ENCODE data around the gene CT47C1. TPM values are rescaled to one million over a fixed set of nuclear protein-coding genes. Genes with fewer than 3 reads are reported as not detected.

The CT47C1 gene
- total and polyA plus RNA-seq, 4 donors = not detected

DNA sequence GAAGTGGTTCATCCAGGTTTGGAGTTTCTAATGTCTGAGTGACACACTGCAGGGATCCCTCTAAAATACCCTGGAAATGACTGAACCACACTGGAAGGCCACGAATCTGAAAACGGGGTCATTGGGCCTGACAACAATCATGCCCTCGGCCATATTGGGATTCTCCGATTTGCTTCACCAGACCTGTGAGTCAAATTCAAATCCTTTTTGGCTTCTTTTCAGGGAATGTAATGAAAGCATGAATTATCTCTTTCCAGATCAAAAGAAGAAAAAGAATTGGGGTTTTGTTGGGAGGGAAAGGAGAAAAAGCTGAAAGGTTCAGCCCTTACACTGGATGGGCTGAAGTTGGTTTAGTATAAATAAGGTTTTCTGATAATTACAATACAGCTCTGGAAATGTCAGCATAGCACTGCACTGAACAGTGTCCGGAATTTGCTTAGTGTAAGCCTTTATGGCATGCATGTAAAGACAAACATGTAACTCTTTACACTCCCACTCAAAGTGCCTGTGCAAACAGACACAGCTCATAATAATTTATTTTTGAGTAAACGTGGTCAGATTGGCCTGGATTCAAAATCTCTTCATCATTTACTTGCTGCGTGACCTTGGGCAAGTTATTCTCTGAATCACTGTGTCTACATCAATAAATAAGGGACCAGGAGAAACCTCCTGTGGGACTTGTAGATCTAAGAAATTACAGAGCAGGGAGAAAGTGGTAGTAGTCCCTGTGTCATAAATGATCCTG is 21.4 kb downstream of the CT47C1 start:
- TF ChIP-seq, protein P1, sequence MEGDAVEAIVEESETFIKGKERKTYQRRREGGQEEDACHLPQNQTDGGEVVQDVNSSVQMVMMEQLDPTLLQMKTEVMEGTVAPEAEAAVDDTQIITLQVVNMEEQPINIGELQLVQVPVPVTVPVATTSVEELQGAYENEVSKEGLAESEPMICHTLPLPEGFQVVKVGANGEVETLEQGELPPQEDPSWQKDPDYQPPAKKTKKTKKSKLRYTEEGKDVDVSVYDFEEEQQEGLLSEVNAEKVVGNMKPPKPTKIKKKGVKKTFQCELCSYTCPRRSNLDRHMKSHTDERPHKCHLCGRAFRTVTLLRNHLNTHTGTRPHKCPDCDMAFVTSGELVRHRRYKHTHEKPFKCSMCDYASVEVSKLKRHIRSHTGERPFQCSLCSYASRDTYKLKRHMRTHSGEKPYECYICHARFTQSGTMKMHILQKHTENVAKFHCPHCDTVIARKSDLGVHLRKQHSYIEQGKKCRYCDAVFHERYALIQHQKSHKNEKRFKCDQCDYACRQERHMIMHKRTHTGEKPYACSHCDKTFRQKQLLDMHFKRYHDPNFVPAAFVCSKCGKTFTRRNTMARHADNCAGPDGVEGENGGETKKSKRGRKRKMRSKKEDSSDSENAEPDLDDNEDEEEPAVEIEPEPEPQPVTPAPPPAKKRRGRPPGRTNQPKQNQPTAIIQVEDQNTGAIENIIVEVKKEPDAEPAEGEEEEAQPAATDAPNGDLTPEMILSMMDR (IDR thresholded peaks at IDR 0.05; ENCODE audit: control extremely low read depth, extremely low read depth) = no peak
- Histone ChIP-seq H3K9ac (ENCODE audit: insufficient read depth in 1 of 2, low read length in 2 of 2) (no peak overlapping the region), H3K27ac (ENCODE audit: low read depth in 1 of 2, low read length in 1 of 2) (no peak overlapping the region), H3K4me1 (ENCODE audit: control insufficient read depth in 5 of 5, insufficient read depth in 5 of 5, low read length in 5 of 5) (no peaks in the 10 kb centered on the region), H3K4me3 (no peak overlapping the region), H3K9me3 (ENCODE audit: control insufficient read depth in 4 of 4, insufficient read depth in 3 of 4, low read length in 3 of 4) (peaks cover 0 to 2% (median 0%) of the 10 kb centered on the region in 4 donors), H3K27me3 (ENCODE audit: control insufficient read depth in 3 of 3, insufficient read depth in 3 of 3, low read length in 2 of 3) (peaks cover 0 to 3% (median 0%) of the 10 kb centered on the region in 3 donors), H3K36me3 (ENCODE audit: control insufficient read depth in 4 of 4, insufficient read depth in 4 of 4, low read length in 4 of 4) (no peaks in the 10 kb centered on the region)
- 66 to 85% methylated on average over 7 of the region's 7 CpGs for WGBS, 2 donors
- peak in 2 of 3 donors; percentile 12 to 36 for DNase-seq
- ATAC-seq (ENCODE audit: insufficient read depth, low FRiP score) = no peak

DNA sequence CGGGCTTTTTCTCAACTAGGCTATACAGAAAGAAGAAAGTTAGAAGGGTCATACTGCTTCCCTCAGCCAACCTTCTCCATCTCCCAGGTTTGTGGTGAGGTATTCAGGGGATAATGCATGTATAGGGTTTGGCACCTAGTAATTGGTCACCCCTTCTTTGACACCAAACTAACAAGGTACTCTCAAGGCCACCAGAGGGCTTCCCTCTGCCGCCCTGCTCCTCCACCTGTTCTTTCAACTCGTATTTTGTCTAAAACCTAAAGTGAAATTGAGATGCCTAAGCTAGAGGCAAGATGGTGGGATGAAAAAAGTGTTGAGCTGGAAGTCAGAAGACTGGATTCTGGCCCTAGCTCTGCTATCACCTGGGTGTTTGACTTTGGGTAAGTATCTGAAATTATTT is 22.0 kb downstream of the CT47C1 start:
- H3K9ac ChIP-seq (ENCODE audit: insufficient read depth in 1 of 2, low read length in 2 of 2) = no peak overlapping the region
- no peaks in the 10 kb centered on the region for H3K36me3 ChIP-seq (ENCODE audit: control insufficient read depth in 4 of 4, insufficient read depth in 4 of 4, low read length in 4 of 4)
- H3K4me1 ChIP-seq (ENCODE audit: control insufficient read depth in 5 of 5, insufficient read depth in 5 of 5, low read length in 5 of 5) = no peaks in the 10 kb centered on the region
- TF ChIP-seq, protein P1 (IDR thresholded peaks at IDR 0.05; ENCODE audit: control extremely low read depth, extremely low read depth) = no peak
- H3K4me3 ChIP-seq = no peak overlapping the region
- no peaks in the 10 kb centered on the region for H3K27me3 ChIP-seq (ENCODE audit: control insufficient read depth in 3 of 3, insufficient read depth in 3 of 3, low read length in 2 of 3)
- WGBS, 2 donors = 71 to 94% methylated on average over 3 of the region's 3 CpGs
- DNase-seq = no peak
- ATAC-seq (ENCODE audit: insufficient read depth, low FRiP score) = no peak
- peaks cover 0 to 2% (median 0%) of the 10 kb centered on the region in 4 donors for H3K9me3 ChIP-seq (ENCODE audit: control insufficient read depth in 4 of 4, insufficient read depth in 3 of 4, low read length in 3 of 4)
- H3K27ac ChIP-seq (ENCODE audit: low read depth in 1 of 2, low read length in 1 of 2) = no peak overlapping the region

DNA sequence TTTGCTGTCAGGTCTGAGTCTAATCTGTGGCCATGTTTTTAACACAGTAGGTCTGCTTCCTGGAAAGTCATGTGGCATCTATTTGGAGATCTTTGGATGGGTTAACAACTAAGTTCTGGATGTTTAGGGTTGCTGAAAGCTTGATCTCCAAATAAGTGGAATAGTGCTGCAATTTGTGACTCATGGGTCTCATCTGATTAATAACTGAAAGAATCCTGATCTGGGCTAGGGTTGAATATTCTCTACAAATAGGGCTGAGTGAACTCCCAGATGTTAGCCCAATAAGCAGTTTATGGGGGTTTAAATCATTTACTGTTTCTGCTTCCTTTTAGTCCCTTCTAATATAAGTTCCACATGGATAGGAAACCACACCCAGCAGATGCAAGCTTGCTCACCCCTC is 23.1 kb downstream of the CT47C1 start:
- Histone ChIP-seq H3K9ac (ENCODE audit: insufficient read depth in 1 of 2, low read length in 2 of 2) (no peak overlapping the region), H3K4me3 (no peak overlapping the region), H3K4me1 (ENCODE audit: control insufficient read depth in 5 of 5, insufficient read depth in 5 of 5, low read length in 5 of 5) (no peaks in the 10 kb centered on the region), H3K27me3 (ENCODE audit: control insufficient read depth in 3 of 3, insufficient read depth in 3 of 3, low read length in 2 of 3) (no peaks in the 10 kb centered on the region), H3K36me3 (ENCODE audit: control insufficient read depth in 4 of 4, insufficient read depth in 4 of 4, low read length in 4 of 4) (no peaks in the 10 kb centered on the region), H3K9me3 (ENCODE audit: control insufficient read depth in 4 of 4, insufficient read depth in 3 of 4, low read length in 3 of 4) (peaks cover 0 to 2% (median 0%) of the 10 kb centered on the region in 4 donors), H3K27ac (ENCODE audit: low read depth in 1 of 2, low read length in 1 of 2) (no peak overlapping the region)
- TF ChIP-seq, protein P1 (IDR thresholded peaks at IDR 0.05; ENCODE audit: control extremely low read depth, extremely low read depth) = no peak
- DNase-seq (no peak), ATAC-seq (ENCODE audit: insufficient read depth, low FRiP score) (no peak)
